Activated T-helper 1 cell treated with anti-CD3 and anti-CD28 coated beads, Interleukin-12 subunit alpha, Interleukin-12 subunit beta, Interleukin-2, Interleukin-4 antibody, amounts not matched to agents 30 ng/mL and 10 ng/mL and 1 ng/mL, durations not matched to agents 14 hours and 24 hours and 36 hours (primary cell): Measurements from ENCODE around the gene TBC1D9. TPM values are rescaled to one million over a fixed set of nuclear protein-coding genes. Genes with fewer than 3 reads are reported as not detected.

Experiments
- DNase-seq: peaks from one replicate; pipeline ENCODE4 v3.0.0; 2021; ENCODE audit warnings: low spot score
- H3K27ac Mint-ChIP-seq: one replicate; pipeline ENCODE4 v1.8.0; 2021; ENCODE audit warnings: mild to moderate bottlenecking, mixed read lengths
- H3K27me3 Mint-ChIP-seq: one replicate; pipeline ENCODE4 v1.8.0; 2022; ENCODE audit warnings: mild to moderate bottlenecking, moderate library complexity, mixed read lengths; ENCODE audit not compliant: insufficient read depth
- H3K36me3 Mint-ChIP-seq: one replicate; pipeline ENCODE4 v1.8.0; 2021; ENCODE audit warnings: low read depth, mixed read lengths
- H3K4me1 Mint-ChIP-seq: one replicate; pipeline ENCODE4 v1.8.0; 2021; ENCODE audit warnings: low read depth, mixed read lengths
- H3K4me3 Mint-ChIP-seq: one replicate; pipeline ENCODE4 v1.8.0; 2021; ENCODE audit warnings: mild to moderate bottlenecking, moderate library complexity, mixed read lengths
- H3K9me3 Mint-ChIP-seq: one replicate; pipeline ENCODE4 v1.8.0; 2021; ENCODE audit warnings: mixed read lengths
- intact Hi-C: fragments of 100-400 bp; cut with micrococcal nuclease; formaldehyde crosslinking; loops from one replicate; pipeline ENCODE4 v1.15.1; 2024
- total RNA-seq: library from RNA; stranded (reverse); gene quantifications from 2 replicates; pipeline ENCODE4 v1.2.3, GENCODE V29; 2022

Gene TBC1D9
- total RNA-seq, 1 donor from 2014 or later = not detected

- Mint-ChIP-seq H3K4me3 (no peak overlapping the region), H3K4me1 (no peaks in the 10 kb centered on the region), H3K27ac (no peak overlapping the region), H3K36me3 (no peaks in the 10 kb centered on the region), H3K9me3 (no peaks in the 10 kb centered on the region), H3K27me3 (peaks cover 24% of the 10 kb centered on the region)
- DNase-seq = no peak
- intact Hi-C loops = no loop called here
Measured at GRCh38 chr4:140584439-140584838, 171.7 kb downstream of the TBC1D9 start.

- no peak for DNase-seq
- peaks cover 48% of the 10 kb centered on the region for H3K27me3 Mint-ChIP-seq
- no peaks in the 10 kb centered on the region for H3K36me3 Mint-ChIP-seq
- no peaks in the 10 kb centered on the region for H3K9me3 Mint-ChIP-seq
- H3K27ac Mint-ChIP-seq = no peak overlapping the region
- H3K4me3 Mint-ChIP-seq = no peak overlapping the region
- intact Hi-C loops = no loop called here
- H3K4me1 Mint-ChIP-seq = no peaks in the 10 kb centered on the region
Measured at GRCh38 chr4:140581078-140581477, 175.1 kb downstream of the TBC1D9 start.

- Mint-ChIP-seq H3K36me3 (no peaks in the 10 kb centered on the region), H3K4me3 (no peak overlapping the region), H3K27me3 (peaks cover 50% of the 10 kb centered on the region), H3K27ac (no peak overlapping the region), H3K4me1 (no peaks in the 10 kb centered on the region), H3K9me3 (no peaks in the 10 kb centered on the region)
- no peak for DNase-seq
- intact Hi-C loops = no loop called here
Measured at GRCh38 chr4:140579278-140579677, 176.9 kb downstream of the TBC1D9 start.

- Mint-ChIP-seq H3K4me1 (no peaks in the 10 kb centered on the region), H3K27ac (no peak overlapping the region), H3K4me3 (no peak overlapping the region), H3K9me3 (peaks cover 10% of the 10 kb centered on the region), H3K27me3 (peaks cover 48% of the 10 kb centered on the region), H3K36me3 (no peaks in the 10 kb centered on the region)
- no peak for DNase-seq
- intact Hi-C loops = no loop called here
Measured at GRCh38 chr4:140575489-140575888, 180.7 kb downstream of the TBC1D9 start.

- H3K9me3 Mint-ChIP-seq = peaks cover 11% of the 10 kb centered on the region
- H3K4me1 Mint-ChIP-seq = no peaks in the 10 kb centered on the region
- H3K27ac Mint-ChIP-seq = no peak overlapping the region
- H3K4me3 Mint-ChIP-seq = no peak overlapping the region
- peaks cover 49% of the 10 kb centered on the region for H3K27me3 Mint-ChIP-seq
- H3K36me3 Mint-ChIP-seq = no peaks in the 10 kb centered on the region
- DNase-seq = no peak
- intact Hi-C loops = no loop called here
Measured at GRCh38 chr4:140571620-140572019, 184.6 kb downstream of the TBC1D9 start.

Other genes starting within 250 kb of the TBC1D9 start
- 10.8 and 15.7 TPM in 2 replicates for gene ELMOD2, start 232.2 kb downstream of the TBC1D9 start, total RNA-seq
- gene UCP1, start 187.4 kb downstream of the TBC1D9 start, total RNA-seq = not detected in 2 replicates